HPDE6-E6E7 (cell line): ENCODE measurements around the gene ZDBF2.
"Not testable (repeated sequence)": the region's sequence is repeated elsewhere in the genome, so short reads cannot be mapped to it uniquely, and the experiment has no call there.

Experiments used
- DNase-seq: peaks from one replicate; pipeline ENCODE4 v3.0.0; 2011; ENCODE audit warnings: missing footprints; ENCODE audit errors: extremely low spot score

Gene ZDBF2

DNA sequence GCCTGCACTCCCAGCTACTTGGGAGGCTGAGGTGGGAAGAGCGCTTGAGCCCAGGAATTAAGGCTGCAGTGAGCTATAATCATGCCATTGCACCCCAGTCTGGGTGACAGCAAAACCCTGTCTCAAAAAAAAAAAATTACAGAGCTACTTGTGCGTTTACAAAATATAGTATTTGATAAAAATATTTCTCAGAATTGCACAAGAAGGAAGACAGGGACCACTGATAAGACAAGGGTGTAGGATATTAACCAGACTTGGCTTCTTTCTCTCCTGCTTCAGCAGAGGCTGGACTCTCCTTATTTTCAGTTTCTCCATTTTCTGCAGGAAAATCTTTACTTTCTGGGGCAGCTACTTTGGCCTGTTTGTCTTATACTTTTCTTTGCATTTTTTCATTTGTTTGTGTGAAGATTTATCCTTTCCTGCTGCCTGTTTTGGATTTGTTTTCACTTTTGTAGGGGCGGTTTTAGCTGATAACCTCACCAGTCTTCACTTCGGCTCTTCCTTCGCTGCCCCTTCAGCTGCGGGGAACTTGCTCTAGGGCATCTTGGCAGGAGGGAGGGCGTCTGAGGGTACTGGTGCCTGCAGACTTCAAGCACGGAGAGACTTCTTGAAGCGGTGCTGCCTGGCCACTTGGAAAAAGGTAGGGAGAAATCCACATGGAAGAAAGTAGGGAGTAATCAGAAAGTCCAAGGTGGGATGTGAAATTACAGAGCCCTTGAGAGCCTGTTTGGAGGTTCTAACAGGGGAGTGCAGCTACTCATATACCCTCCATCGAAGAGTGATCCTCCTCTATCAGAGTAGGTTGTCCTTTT is 14.9 kb upstream of the ZDBF2 start:
- no peak for DNase-seq

DNA sequence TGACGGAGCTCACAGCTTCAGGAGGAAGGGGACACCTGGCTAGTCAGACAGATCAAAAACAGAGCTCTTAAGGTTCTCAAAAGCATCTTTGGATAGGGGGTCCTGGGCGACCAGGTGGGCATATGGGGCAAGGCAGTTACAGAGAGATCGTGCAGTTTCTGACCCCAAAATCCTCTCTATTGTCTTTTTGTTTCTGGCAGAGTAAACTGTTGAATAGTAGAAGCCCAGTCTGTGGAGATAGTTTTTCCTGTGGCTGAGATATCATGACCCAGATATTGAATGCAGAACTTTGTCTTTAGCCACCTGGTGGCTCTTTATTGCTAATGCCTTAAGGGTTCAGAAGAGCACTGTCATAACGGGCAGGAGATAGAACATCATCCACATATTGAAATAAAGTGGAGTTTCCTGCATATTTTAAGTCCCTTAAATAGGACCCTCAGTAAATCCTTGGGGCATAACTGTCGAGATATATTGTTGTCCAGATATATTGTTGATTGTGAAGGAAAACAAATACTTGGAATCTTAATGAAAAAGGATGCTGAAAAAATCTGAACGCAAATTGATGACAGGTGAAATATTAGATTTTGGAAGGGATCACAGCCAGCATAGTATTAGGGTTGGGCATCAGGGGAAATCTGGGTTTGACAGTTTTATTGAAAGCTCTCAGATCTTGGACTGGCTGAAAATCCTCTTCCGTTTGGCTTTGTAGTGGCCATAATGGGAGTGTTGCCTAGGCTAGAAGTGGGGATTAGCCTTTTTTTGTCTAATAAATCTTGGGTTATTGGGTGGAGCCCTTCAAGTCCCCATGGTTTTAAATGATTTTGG is 14.1 kb upstream of the ZDBF2 start:
- DNase-seq = peak; percentile 27

DNA sequence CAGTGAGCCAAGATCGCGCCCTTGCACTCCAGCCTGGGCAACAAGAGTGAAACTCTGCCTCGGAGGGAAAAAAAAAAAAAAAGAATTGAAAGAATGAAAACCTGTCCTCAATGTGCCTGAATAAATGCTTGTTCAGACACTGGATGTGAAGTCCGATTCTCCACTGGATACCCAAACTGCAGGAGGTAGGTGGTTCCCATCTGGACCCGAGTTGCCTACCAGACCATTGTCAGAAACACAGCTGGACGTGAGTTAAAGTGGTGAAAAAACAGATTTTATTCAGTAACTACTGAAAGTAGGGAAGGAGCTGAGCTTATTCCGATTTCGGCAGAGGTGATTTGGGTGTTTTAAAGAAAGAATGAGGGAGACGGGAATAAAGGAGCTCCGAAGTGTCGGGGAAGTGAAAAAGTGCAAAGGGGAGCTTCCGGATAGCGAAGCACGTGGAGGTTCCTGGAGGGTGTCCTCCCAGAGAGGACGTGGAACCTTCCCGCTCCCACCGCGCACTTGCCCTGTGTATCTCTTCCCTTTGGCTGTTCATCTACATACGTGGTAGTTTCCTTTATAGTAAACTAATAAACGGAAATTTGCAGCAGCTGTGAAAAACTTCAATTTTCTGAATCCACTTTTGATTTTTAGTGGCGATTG is 10.4 kb upstream of the ZDBF2 start:
- DNase-seq = no peak

DNA sequence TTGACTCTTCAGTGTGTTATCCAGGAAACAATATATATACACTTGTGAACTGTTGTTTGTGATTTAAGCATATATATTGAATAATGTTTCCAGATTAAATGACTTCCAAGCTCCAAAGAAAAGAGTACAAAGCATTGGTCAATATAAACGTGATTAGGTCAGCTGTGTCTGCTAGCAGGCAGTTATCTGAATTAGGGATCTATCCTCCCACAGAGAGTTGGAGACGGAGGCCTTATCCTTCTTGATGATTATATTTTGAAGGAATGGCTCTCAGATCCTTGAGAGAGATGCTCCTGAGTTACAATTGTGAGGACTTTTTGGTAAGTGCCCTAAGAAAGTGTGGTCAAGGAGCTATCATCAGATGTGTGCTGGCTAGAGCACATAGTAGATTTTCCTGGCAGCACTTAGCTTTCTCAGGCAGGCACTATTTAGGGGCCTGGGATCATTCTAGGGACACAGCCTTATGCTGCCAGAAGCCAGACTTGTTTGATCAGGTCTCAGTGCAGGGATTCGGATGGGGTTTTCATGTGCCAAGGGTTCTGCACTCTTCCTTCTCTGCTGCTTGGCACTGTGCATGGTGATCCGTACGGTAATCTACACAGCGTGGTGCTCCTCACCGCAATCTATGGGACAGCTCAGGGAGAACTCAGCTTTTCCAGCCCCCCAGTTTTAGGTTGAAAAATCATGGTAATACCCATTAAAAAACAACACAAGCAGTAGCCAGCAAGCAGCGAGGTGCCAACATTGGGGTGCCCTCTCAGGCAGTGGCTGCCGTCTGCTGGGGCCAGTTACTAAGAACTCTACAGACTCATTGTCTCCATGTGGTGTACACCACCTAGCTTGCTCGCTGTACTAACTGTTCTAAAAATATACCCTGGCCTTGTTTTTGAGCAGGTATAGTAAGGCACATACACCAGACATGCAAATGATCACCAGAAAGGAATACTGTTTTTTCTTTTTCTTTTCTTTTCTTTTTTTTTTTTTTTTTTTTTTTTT is 8.0 kb upstream of the ZDBF2 start:
- DNase-seq = no peak

DNA sequence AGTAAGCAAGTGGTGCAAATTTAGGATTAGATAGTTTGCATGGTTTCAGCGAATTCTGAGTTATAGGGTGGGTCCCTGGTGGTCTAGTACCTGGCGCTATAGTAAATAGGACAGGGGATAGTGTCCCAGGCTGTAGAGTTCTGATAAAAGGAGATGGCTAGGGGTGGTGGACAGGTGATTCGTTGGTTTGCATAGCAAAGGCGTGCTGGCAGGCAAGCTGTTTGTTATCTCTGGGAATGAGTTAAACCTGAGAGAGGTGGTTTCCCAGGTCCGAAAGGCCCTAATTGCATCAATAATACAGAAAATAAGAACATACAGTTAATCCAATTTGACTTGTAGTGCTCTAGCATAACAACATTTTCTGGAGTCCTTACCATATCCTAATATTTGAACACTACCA is 6.9 kb upstream of the ZDBF2 start:
- no peak for DNase-seq

DNA sequence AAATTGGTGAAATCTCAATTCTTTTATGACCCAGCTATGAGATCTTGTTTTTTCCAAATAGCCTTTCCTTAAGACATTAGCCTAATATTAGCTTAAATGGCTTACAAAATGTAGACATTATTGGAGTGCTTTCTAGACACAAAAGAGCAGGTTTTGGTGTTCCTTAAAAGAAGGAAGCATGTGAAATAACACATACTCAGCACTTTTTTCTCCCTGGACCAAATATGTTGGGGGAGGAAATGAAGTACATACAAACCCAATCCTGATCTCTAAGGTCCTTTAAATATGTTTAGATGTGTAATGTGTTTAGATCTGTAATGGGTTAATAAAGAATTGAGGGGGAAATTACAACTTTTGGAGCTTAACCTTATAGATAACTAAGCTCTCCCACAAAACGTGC is 3.4 kb upstream of the ZDBF2 start:
- no peak for DNase-seq

DNA sequence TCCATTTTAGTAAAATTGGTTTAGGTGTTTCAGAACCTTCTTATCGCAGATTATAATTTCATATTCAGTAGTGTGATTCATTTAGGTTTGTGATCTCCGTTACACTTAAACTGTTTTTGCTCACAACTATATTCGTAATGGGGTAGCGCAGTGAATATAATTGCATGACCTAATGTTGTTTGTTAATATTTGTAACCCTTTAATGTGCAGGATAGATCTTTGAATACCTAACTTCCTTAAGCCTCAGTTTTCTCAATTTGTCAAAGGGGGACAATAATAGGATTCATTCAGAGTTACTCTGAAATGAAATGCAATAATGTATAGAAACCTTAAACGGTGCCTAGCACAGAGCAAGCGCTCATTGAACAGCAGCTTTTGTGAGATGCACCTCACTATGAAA is 558 bp upstream of the ZDBF2 start:
- no peak for DNase-seq

DNA sequence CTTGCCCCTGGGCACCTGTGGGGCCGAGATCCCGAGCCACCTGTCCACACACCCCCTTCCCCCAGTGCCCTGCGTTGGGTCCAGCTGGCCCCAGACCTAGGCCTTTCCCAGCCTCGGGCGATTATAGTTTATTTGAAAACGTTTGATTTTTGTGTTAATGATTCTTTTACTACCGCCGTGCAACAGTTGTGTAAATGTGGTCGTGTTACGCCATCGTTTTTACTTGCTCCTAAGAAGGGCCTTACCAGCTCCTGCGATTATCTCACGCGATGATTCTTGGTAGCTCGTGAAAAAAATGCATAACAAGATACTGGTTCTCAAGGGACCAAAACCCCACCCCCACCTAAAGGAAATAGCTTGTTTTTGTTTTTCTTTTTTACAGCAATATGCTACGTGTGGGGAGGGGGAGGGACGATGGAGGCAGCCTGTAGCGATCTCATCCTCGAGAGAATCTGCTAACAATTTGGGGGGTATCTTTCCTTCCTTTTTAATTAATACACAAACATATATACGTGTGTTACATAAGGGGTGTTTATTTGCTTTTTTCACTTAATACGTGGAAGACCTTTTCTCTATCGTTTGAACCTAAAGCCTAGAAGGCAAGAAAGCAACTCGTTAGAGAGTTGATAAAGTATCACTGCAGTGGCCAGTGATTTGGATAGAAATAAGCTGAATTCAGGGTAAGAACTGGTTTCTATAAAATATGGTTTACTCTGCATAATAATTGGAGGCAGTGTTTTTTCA is 1.0 kb downstream of the ZDBF2 start:
- no peak for DNase-seq

DNA sequence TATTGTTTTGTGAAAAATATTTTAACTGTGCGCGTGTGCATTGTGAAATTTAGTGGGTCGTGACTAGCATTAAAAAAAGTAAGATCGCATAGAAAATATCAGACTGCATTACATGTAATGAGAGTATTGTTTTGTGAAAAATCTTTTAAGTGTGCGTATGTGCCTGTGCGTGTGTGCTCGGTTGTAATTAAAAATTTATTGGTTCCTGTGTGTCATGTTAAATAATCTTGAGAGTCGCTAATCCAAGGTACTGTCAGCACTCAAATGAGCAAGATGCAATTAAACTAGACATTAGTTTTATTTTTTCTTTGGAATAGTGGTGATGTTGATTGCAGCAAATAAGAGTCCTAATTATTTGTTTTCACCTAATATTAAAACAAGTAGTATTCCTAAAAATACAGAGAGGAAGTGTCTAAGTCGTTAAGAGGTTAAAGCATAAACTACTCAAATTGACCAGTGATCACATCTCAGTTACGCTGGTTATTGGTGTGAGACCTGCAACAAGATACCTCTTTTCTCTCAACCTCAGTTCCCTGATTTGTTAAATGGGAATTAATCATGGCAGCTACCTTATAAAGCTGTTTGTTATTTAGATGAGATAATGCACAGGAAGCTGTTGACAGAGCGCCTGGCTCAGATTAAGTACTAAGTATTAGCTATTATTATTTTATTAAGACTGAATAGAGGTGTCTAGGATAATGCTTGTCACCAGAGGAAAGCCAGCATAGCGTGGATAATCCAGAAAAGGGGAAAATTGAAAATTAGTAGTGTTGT is 1.9 kb downstream of the ZDBF2 start:
- no peak for DNase-seq

DNA sequence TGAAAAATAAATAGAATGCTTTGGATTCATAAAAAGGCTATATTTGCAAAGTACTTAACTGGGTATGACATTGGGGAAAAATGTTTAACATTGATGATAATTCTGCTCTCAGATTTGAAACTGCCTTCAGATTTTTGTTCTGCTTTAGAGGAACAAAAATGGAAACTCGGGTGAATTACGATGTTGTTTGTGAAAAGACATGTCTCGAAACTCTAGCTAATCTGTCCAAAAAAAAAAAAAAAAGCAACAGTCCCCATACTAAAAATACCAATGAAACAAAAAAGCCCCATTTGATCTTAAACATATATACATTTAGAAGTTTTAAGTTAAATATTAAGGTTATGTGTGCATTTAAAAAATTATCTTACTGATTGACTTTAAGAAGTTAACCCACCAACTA is 3.0 kb downstream of the ZDBF2 start:
- no peak for DNase-seq

DNA sequence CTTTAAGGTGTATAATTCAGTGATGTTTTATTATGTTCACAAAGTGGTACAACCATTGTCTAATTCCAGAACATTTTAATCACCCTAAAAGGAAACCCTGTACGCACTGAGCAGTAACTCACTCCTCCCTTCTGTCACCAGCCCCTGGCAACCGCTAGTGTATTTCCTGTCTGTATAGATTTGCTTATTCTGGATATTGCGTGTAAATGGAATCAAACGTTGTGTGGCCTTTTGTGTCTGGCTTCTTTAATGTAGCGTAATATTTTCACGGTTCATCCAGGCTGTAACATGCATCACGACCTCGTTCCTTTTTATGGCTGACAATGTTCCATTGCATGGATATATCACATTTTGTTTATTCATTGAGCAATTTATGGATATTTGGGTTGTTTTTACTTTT is 8.3 kb downstream of the ZDBF2 start:
- no peak for DNase-seq

DNA sequence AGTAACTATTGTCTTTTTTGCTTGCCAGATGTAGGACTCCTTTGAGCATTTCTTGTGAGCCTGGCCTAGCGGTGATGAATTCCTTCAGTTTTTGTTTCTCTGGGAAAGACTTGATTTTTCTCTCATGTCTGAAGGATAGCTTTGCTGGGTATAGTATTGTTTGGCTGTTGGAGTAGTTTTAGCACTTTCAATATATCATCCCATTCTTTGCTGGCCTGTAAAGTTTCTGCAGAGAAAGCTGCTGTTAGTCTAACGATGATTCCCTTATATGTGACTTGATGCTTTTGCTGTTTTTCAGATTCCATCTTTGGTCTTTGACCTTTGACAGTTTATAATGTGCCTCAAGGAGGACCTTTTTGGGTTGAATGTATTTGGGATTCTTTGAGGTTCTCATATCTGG is 12.7 kb downstream of the ZDBF2 start:
- no peak for DNase-seq

DNA sequence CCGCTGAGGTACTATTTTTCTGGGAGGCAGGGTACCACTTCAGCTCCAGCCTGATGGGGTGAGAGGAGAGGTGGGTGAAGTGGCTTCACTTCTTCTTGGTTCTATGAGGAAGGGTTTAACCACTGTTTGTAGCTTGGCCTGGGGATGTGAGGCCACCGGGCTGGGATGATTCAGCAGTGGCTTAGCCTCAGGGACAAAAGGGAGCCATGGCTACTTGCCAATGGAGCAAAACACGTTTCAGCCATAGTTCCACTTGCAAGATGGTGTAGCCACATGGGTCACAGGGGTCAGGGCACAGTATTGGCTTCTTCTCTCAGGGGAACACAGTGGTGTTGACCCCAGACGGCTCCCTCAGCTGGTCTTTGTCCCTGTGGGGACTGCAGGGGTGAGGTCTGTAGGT is 14.9 kb downstream of the ZDBF2 start:
- DNase-seq = no peak

DNA sequence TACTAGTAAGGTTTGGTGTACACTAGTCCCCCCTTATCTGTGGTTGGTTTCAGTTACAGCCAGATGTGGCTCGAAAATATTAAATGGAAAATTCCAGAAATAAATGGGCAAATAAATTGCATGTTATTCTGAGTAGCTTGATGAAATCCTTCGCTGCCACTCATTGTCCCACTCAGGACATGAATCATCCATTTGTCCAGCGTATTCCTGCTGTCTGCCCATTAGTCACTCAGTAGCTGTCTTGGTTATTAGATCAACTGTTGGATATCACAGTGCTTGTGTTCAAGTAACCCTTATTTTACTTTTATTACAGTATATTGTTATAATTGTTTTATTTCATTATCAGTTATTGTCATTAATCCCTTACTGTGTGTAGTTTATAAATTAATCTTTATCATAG is 21.7 kb downstream of the ZDBF2 start:
- DNase-seq = no peak

DNA sequence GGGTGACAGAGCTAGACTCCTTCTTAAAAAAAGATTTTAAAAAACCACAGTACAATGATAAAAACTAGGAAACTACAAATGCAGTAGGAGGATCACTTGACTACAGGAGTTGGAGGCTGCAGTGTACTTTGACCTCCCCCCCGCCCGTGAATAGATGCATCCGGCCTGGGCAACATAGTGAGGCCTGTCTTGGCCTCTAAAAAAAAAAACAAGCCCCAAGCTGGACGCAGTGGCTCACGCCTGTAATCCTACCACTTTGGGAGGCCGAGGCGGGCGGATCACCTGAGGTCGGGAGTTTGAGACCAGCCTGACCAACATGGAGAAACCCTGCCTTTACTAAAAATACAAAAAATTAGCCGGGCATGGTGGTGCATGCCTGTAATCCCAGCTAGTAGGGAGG is 25.1 kb downstream of the ZDBF2 start:
- DNase-seq = not testable (repeated sequence)

DNA sequence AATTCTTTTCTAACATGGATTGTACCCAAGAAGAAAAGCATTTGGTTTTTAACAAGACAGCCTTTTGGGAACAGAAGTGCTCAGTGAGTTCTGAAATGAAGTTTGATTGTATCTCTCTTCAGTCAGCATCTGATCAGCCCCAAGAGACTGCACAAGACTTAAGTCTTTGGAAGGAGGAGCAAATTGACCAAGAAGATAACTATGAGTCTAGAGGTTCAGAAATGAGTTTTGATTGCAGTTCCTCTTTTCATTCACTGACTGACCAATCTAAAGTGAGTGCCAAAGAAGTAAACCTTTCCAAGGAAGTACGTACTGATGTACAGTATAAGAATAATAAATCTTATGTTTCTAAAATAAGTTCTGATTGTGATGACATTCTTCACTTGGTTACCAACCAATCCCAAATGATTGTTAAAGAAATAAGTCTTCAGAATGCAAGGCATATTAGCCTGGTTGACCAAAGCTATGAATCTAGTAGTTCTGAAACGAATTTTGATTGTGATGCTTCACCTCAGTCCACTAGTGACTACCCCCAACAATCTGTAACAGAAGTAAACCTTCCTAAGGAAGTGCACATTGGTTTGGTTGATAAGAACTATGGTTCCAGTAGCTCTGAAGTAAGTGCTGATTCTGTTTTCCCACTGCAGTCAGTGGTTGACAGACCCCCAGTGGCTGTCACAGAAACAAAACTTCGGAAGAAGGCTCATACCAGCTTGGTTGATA is 31.2 kb downstream of the ZDBF2 start:
- DNase-seq = no peak

DNA sequence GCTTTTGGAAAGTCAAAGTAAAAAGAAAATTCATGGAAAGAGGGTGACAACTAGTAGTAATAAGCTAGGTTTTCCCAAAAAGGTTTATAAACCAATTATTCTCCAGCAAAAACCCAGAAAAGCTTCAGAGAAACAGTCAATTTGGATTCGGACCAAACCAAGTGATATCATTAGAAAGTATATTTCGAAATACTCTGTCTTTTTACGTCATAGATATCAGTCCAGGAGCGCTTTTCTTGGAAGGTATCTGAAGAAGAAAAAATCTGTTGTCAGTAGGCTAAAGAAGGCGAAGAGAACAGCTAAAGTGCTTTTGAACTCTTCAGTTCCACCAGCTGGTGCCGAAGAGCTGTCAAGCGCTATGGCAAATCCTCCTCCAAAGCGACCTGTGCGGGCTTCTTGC is 36.6 kb downstream of the ZDBF2 start:
- DNase-seq = no peak

DNA sequence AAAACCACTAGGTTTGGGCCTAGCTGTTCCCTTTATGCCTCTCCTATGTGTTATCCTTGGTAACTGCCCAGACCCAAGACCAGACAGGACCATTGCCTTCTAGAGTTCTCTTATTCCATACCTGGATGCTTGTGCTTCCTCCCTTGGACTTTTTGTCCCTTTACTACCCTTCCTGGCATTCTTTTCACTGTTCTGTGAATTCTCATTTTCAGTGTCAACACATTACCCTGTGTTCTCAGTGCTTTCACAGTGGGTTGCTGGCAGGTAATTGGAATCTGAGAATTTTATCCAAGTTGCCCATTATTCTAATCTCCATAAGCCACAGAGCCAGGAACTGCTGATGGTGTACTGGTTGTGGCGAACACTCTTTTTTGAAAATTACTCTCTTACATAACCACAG is 41.7 kb downstream of the ZDBF2 start:
- no peak for DNase-seq

DNA sequence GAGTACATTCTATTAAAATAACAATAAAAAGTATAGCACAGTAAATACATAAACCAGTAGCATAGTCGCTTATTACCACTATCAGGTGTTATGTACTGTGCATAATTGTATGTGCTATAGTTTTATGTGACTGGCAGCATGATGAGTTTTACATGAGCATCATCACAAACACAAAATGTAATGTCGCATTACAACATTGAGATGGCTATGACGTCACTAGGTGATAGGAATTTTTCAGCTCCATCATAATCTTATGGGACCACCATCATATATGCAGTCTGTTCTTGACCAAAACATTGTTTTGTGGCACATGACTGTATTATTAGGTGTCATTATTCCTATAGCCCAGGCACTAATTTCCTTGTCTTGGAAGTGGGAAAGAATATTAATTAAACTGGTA is 48.6 kb downstream of the ZDBF2 start:
- no peak for DNase-seq
